HepG2 (cell line): ENCODE results near the gene ANKZF1. TPM values are rescaled to one million over a fixed set of nuclear protein-coding genes. Genes with fewer than 3 reads are reported as not detected.

Experiments used
- ARID2 ChIP-seq: sonication (generic); formaldehyde crosslinking; IDR thresholded peaks from 2 replicates; pipeline ENCODE4 v1.8.1; 2022; ENCODE audit warnings: mild to moderate bottlenecking, missing genetic modification reagents, borderline replicate concordance
- DMAP1 ChIP-seq: IDR thresholded peaks from 2 replicates; pipeline ENCODE4 v1.6.1; 2016
- ETV5 ChIP-seq: IDR thresholded peaks from 2 replicates; pipeline ENCODE4 v1.6.1; 2018; ENCODE audit warnings: missing biosample characterization, missing genetic modification reagents, inconsistent platforms, borderline replicate concordance
- FOXO1 ChIP-seq: sonication (generic); formaldehyde crosslinking; IDR thresholded peaks from 2 replicates; pipeline ENCODE4 v1.4.0; 2020; ENCODE audit warnings: missing genetic modification reagents
- GTF2F1 ChIP-seq: fragments of 150-350 bp; IDR thresholded peaks from 2 replicates; pipeline ENCODE4 v1.6.1; 2014; ENCODE audit warnings: low read length
- JARID2 ChIP-seq: sonication (generic); formaldehyde crosslinking; IDR thresholded peaks from 2 replicates; pipeline ENCODE4 v1.8.1; 2023; ENCODE audit warnings: missing genetic modification reagents, inconsistent platforms; ENCODE audit not compliant: insufficient replicate concordance
- KMT2A ChIP-seq: sonication (generic); formaldehyde crosslinking; IDR thresholded peaks from 2 replicates; pipeline ENCODE4 v1.4.0; 2020; ENCODE audit warnings: missing genetic modification reagents
- RARG ChIP-seq: sonication (generic); formaldehyde crosslinking; IDR thresholded peaks from 2 replicates; pipeline ENCODE4 v1.4.0; 2020; ENCODE audit warnings: low read depth, mild to moderate bottlenecking, missing genetic modification reagents
- REPIN1 ChIP-seq: sonication (generic); formaldehyde crosslinking; IDR thresholded peaks from 2 replicates; pipeline ENCODE4 v1.8.0; 2022; ENCODE audit warnings: missing genetic modification reagents, low read depth, mild to moderate bottlenecking, borderline replicate concordance
- SALL1 ChIP-seq: sonication (generic); formaldehyde crosslinking; IDR thresholded peaks from 2 replicates; pipeline ENCODE4 v1.8.0; 2022; ENCODE audit warnings: mild to moderate bottlenecking, missing genetic modification reagents
- SP2 ChIP-seq: sonication (generic); formaldehyde crosslinking; IDR thresholded peaks from 2 replicates; pipeline ENCODE4 v1.5.1; 2020; ENCODE audit warnings: mild to moderate bottlenecking, missing genetic modification reagents
- THYN1 ChIP-seq: sonication (generic); formaldehyde crosslinking; IDR thresholded peaks from 2 replicates; pipeline ENCODE4 v1.8.1; 2023; ENCODE audit warnings: low read depth, mild to moderate bottlenecking, moderate library complexity, missing genetic modification reagents, borderline replicate concordance
- TRIM24 ChIP-seq: sonication (generic); formaldehyde crosslinking; IDR thresholded peaks from 2 replicates; pipeline ENCODE4 v1.8.0; 2022; ENCODE audit warnings: mild to moderate bottlenecking, missing genetic modification reagents
- ZKSCAN8 ChIP-seq: IDR thresholded peaks from 2 replicates; pipeline ENCODE4 v1.6.1; 2016; ENCODE audit warnings: borderline replicate concordance, missing genetic modification reagents, missing compliant biosample characterization
- ZNF121 ChIP-seq: sonication (generic); formaldehyde crosslinking; IDR thresholded peaks from 2 replicates; pipeline ENCODE4 v1.5.0; 2020; ENCODE audit warnings: mild to moderate bottlenecking, missing genetic modification reagents
- ZNF124 ChIP-seq: sonication (generic); formaldehyde crosslinking; IDR thresholded peaks from 2 replicates; pipeline ENCODE4 v1.4.0; 2020; ENCODE audit warnings: missing genetic modification reagents
- ZNF570 ChIP-seq: sonication (generic); formaldehyde crosslinking; IDR thresholded peaks from 2 replicates; pipeline ENCODE4 v1.4.0; 2020; ENCODE audit warnings: mild to moderate bottlenecking, missing genetic modification reagents, borderline replicate concordance
- ZNF629 ChIP-seq: sonication (generic); formaldehyde crosslinking; conservative IDR thresholded peaks from 2 replicates; pipeline ENCODE4 v1.5.0; 2020; ENCODE audit warnings: missing genetic modification reagents
- ZNF678 ChIP-seq: sonication (generic); formaldehyde crosslinking; IDR thresholded peaks from 2 replicates; pipeline ENCODE4 v1.4.0; 2020; ENCODE audit warnings: mild to moderate bottlenecking, missing genetic modification reagents
- polyA plus RNA-seq, 8 experiments: library from polyadenylated mRNA; depleted of rRNA in 3 of 8; stranded (reverse) in 7 of 8; unstranded in 1 of 8; fragments of >200 nt; fragmentation: Illumina TruSeq in 4 of 8; extraction: Trizol in 4 of 8; gene quantifications; 2 replicates each; pipeline versions ENCODE4 v1.2.1 to v1.2.3, GENCODE V29; 2011 to 2016; ENCODE audit warnings: low read depth in 4 of 8, missing spikeins in 1 of 8, mixed read lengths in 1 of 8; ENCODE audit not compliant: insufficient read depth in 1 of 8
- total RNA-seq, 5 experiments: library from RNA; depleted of rRNA; stranded (reverse); fragments of >200 nt; fragmentation: Illumina TruSeq; extraction: Trizol; gene quantifications; 2 replicates each; pipeline ENCODE4 v1.2.3, GENCODE V29; 2016; ENCODE audit warnings: low read depth in 1 of 5
- TF ChIP-seq, protein P1 (sequence below): sonication (generic); IDR thresholded peaks from 2 replicates; pipeline ENCODE4 v1.6.1; 2016; ENCODE audit warnings: low read depth, borderline replicate concordance
- TF ChIP-seq, protein P2 (sequence below): sonication (generic); formaldehyde crosslinking; conservative IDR thresholded peaks from 2 replicates; pipeline ENCODE4 v1.8.0; 2022; ENCODE audit warnings: missing genetic modification reagents
- TF ChIP-seq, protein P3 (sequence below): sonication (generic); formaldehyde crosslinking; IDR thresholded peaks from 2 replicates; pipeline ENCODE4 v1.9.0; 2021; ENCODE audit warnings: missing genetic modification reagents, mild to moderate bottlenecking, borderline replicate concordance
- TF ChIP-seq, protein P4 (sequence below): sonication (generic); formaldehyde crosslinking; IDR thresholded peaks from 2 replicates; pipeline ENCODE4 v1.5.0; 2020; ENCODE audit warnings: missing genetic modification reagents, mild to moderate bottlenecking, borderline replicate concordance
- TF ChIP-seq, protein P5 (sequence below): sonication (generic); formaldehyde crosslinking; IDR thresholded peaks from 2 replicates; pipeline ENCODE4 v1.4.0; 2020; ENCODE audit warnings: mild to moderate bottlenecking, missing genetic modification reagents

Gene ANKZF1
- total and polyA plus RNA-seq, 2 of the 13 experiments (the other 11 are each of a cell fraction or from before 2014, with no cell fraction given): 25.3 to 128 TPM

DNA sequence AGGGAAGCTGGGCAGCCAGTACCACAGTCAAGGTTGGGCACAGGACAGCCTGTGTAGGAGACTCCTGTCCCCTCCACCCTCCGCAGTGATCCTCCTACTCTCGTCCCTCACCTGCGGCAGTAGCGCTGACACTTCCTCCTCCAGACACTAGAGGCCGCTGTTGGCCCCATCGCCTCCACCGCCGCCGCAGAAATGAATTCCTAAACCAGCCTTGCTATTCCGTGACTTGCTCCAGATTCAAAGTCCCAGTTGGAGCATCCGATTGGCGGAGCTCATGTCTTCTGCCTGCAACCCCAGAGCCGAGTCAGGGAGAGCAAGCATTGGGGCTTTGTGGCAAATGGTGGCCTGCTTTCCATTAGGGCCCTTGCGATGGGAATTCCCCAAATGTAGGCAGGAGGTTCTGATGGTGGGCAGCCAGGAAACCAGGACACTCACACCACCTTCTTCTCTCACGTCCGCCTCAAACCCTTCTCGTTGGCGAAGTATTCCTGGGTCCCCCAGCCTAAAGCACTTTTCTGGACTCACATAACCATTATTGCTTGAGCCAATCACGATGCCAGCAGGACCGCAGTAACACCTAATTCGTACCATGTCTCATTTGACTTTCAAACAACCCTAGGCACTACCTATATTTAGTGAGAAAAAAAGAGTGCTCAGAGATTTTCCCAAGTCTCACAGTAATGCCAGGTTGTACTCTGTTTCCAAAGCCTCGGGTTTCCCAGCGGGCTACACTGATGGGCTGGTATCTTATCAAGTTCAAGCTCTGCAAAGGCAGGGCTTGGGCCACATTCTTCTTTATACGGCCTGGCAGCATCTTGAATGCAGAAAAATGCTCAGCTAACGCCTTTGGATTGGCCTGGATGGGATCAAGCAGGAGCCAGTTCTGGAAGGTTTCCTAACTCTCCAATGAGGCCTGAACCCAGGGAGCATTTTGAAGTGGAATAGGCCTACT is 48.4 kb downstream of the ANKZF1 start (continued):
- TF ChIP-seq TRIM24 (no peak), ZKSCAN8 (CRISPR knock-in tag) (peak; percentile 26; the same call in 1 of the 2 replicates), RARG (CRISPR knock-in tag) (no peak), ARID2 (CRISPR knock-in tag) (no peak), ETV5 (no peak), ZNF678 (CRISPR knock-in tag) (no peak), ZNF570 (CRISPR knock-in tag) (no peak), REPIN1 (CRISPR knock-in tag) (peak; percentile 29; the same call in 1 of the 2 replicates), ZNF124 (CRISPR knock-in tag) (peak; percentile 49; the same call in 1 of the 2 replicates), ZNF121 (CRISPR knock-in tag) (no peak), SP2 (CRISPR knock-in tag) (no peak), THYN1 (no peak), FOXO1 (CRISPR knock-in tag) (0 out of 2 replicates have a peak, but pooled peaks have one; percentile 28), KMT2A (peak; percentile 57; the same call in 1 of the 2 replicates), GTF2F1 (no peak), SALL1 (peak; percentile 76; the same call in 1 of the 2 replicates), DMAP1 (peak; percentile 58), JARID2 (CRISPR knock-in tag) (no peak), ZNF629 (CRISPR knock-in tag) (no peak)
- TF ChIP-seq, protein P1, sequence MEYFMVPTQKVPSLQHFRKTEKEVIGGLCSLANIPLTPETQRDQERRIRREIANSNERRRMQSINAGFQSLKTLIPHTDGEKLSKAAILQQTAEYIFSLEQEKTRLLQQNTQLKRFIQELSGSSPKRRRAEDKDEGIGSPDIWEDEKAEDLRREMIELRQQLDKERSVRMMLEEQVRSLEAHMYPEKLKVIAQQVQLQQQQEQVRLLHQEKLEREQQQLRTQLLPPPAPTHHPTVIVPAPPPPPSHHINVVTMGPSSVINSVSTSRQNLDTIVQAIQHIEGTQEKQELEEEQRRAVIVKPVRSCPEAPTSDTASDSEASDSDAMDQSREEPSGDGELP: no peak
- TF ChIP-seq, protein P2, sequence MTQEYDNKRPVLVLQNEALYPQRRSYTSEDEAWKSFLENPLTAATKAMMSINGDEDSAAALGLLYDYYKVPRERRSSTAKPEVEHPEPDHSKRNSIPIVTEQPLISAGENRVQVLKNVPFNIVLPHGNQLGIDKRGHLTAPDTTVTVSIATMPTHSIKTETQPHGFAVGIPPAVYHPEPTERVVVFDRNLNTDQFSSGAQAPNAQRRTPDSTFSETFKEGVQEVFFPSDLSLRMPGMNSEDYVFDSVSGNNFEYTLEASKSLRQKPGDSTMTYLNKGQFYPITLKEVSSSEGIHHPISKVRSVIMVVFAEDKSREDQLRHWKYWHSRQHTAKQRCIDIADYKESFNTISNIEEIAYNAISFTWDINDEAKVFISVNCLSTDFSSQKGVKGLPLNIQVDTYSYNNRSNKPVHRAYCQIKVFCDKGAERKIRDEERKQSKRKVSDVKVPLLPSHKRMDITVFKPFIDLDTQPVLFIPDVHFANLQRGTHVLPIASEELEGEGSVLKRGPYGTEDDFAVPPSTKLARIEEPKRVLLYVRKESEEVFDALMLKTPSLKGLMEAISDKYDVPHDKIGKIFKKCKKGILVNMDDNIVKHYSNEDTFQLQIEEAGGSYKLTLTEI (CRISPR knock-in tag): no peak
- TF ChIP-seq, protein P3, sequence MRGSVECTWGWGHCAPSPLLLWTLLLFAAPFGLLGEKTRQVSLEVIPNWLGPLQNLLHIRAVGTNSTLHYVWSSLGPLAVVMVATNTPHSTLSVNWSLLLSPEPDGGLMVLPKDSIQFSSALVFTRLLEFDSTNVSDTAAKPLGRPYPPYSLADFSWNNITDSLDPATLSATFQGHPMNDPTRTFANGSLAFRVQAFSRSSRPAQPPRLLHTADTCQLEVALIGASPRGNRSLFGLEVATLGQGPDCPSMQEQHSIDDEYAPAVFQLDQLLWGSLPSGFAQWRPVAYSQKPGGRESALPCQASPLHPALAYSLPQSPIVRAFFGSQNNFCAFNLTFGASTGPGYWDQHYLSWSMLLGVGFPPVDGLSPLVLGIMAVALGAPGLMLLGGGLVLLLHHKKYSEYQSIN: no peak
- TF ChIP-seq, protein P4, sequence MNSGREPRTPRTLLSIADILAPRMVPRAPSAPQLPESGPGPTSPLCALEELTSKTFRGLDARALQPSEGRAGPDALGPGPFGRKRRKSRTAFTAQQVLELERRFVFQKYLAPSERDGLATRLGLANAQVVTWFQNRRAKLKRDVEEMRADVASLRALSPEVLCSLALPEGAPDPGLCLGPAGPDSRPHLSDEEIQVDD (CRISPR knock-in tag): no peak
- TF ChIP-seq, protein P5, sequence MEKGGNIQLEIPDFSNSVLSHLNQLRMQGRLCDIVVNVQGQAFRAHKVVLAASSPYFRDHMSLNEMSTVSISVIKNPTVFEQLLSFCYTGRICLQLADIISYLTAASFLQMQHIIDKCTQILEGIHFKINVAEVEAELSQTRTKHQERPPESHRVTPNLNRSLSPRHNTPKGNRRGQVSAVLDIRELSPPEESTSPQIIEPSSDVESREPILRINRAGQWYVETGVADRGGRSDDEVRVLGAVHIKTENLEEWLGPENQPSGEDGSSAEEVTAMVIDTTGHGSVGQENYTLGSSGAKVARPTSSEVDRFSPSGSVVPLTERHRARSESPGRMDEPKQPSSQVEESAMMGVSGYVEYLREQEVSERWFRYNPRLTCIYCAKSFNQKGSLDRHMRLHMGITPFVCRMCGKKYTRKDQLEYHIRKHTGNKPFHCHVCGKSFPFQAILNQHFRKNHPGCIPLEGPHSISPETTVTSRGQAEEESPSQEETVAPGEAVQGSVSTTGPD (CRISPR knock-in tag): no peak
